AML-193 (cell line): ENCODE measurements around the gene KRTAP10-9.
"Not testable (repeated sequence)": the region's sequence is repeated elsewhere in the genome, so short reads cannot be mapped to it uniquely, and the experiment has no call there.

Source experiments
- DNase-seq, 2 experiments: peaks; one replicate each; lab custom pipeline; 2025; lab: John Stamatoyannopoulos, UW

The KRTAP10-9 gene

GRCh38 chr21:44640761-44641160 lies 13.9 kb downstream of the KRTAP10-9 start:
- no peak for DNase-seq

DNA sequence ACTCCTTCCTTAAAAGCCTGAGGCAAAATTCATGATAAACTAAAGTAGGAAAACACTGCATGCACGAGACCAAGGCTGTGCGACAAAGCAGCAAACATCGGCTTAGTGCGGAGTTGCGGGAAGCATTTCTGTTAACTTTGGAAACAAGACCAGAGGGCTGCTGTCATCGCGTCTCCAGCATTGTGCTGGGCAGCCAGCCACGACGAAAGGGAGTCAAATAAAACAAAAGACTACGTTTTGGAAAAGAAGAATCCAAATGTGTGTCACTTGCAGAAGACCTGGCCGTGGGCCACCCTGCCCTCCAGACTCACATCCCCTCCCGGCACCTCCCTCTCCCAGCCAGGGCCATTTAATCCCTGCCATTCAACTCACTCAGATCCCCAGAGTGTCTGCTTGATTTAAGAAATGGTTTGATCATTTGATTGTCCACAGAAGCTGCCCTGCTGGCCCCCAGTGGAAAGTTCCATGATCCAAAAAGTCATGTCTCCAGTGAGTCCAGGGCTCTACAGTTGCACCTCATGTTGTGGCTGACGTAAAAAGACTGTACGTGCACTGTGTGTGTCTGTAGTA lies 16.9 kb downstream of the KRTAP10-9 start:
- DNase-seq = no peak

DNA sequence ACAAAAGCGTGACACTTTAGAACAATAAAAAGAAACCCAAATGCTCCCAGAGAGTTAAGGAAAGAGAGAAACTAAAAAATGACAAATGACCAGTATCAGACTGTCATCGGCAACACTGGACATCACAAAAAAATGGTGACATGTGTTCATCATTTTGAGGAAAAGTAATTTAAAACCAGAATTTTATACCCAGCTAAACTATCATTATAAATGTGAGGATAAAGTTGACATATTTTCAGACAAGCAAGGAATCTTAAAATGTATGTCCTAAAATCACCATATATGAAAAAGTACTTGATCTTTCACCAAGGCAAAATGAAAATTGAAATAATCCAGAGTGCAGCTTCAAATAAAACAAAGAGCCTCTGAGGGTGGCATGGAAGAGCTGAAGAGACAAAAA lies 18.0 kb downstream of the KRTAP10-9 start:
- no peak for DNase-seq

- not testable (repeated sequence) for DNase-seq
These were observed 19.7 kb downstream of the KRTAP10-9 start, which contains the start of gene KRTAP10-11 for GRCh38 chr21:44646366-44647221. Gene KRTAP10-11 (plus strand): TSS chr21:44646414. CDS start chr21:44646459, 45 bp downstream.

DNA sequence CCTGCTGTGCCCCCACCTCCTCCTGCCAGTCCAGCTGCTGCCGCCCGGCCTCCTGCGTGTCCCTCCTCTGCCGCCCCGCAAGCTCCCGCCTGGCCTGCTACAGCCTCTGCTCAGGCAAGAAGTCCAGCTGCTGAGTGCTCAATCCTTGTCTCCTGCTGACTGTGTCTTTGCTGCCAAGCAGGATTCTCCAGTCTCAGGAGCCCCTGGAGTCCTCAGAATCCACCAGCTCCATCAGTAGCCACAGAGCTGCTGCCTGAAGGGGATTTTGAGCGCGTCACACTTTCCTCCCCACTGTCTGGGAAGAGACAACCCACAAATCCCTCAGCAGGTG lies 20.3 kb downstream of the KRTAP10-9 start:
- DNase-seq = no peak

DNA sequence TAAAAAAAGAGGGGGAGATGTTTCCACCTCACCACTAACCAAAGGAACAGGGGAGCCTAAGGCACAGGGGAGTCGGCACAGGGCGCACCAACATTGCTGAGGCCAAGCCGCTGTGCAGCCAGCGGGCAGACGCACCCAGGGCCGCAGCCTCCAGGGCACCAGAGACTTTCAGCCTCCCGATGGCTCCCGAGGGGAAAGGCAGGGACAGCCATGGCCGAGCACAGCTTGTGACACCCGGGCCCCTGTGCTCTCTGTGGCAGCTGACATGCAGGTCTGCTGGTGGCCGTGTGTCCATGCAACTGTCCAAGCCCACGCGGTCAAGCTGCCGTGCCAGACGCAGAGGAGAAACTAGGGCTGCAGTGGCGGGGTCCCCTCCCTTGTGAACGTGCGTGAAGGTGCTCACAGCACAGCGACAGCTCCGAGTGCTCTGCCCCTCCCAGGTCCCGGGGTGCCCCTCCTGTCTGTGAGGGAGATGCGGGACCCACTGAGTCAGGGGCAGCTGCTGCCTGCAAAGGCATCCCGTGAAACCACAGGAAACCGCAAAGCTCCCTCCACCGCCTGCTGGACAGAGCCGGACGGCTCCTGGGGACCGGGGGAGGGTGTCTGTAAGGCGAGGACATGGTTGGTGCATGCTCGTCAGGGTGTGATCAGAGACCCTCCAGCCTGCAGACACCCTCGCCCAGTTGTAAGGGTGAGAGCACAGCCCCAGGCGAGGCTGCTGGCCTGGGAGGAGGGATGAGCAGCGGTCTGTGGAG lies 21.8 kb downstream of the KRTAP10-9 start:
- no peak for DNase-seq

GRCh38 chr21:44649521-44650100 lies 22.7 kb downstream of the KRTAP10-9 start:
- DNase-seq = no peak

DNA sequence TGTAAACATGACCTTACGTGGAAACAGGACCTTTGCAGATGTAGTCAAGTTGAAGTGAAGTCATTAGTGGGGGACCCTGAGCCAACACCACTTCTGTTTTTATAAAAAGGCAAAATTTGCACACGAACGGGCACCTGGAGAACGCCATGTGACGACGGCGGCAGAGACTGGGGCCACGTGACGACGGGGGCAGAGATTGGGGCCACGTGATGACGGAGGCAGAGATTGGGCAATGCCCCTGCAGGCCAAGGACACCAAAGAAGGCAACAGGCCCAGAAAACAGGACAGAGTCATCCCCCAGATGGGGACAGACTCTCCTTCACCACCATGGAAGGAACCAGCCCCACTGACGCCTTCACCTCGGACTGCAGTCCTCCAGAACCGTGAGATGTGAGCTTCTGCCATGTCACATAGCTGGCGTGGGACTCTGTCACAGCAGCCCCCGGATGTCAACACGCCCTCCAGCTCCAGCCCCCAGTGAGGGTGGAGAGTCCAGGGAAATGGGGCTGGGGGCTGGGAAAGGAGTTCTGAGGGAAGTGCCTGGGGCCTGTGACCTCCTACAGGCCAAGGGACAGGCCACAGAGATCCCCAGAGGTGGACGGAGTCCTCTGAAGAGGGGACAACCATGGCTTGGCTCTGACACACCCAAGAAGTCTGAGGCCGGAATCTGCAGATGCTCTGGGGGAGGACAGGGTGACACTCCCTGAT lies 23.5 kb downstream of the KRTAP10-9 start:
- no peak for DNase-seq

- no peak for DNase-seq
These were observed 24.2 kb downstream of the KRTAP10-9 start for GRCh38 chr21:44650973-44651675.

- no peak for DNase-seq
These were observed 26.2 kb downstream of the KRTAP10-9 start for GRCh38 chr21:44653123-44653522.

DNA sequence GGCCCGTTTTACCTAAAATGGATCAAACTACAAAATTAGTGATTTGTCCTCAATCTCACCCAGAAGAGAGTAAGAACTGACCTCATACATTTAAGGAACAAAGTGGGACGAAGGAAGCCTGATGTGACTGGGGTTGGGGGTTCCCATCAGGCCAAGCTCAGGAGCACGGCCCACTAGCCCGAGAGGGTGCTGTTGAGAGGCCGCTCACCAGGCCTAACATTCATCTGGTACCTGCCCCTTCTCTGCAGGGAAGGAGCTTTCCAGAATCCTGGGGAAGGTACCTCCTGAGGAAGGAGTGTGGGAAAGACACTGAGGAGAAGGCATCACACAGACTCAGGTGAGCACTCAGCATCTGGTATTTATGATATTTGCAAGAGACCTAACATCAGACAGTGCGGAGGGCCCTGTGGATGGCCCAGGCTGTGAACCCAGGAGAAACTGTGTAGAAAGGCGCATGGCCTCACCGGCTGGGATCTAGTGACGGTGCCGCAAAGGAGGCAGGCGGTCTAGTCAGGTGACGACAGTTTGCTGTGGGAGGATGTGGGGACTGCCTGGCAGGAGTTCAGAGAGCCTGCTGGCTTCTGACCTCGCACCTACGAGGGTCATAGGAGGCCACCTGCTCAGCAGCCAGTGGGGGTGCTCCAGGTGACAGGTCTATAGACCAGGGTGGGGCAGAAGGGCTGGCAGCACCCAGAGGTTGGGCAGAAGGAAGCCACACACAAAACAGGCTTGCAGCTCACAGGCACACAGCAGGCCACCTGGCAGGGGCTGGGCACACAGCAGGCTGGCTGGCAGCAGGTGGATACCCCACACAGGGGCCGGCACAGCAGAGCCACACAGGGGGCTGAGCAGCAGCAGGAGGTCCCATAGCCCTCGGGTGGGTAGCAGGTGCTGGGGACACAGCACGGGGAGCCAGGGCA lies 27.0 kb downstream of the KRTAP10-9 start:
- DNase-seq = no peak

GRCh38 chr21:44654576-44655175 lies 27.8 kb downstream of the KRTAP10-9 start, which contains the start of gene KRTAP12-4:
Gene KRTAP12-4 (minus strand): TSS chr21:44654659. CDS start chr21:44654614, 45 bp downstream.
- no peak for DNase-seq

DNA sequence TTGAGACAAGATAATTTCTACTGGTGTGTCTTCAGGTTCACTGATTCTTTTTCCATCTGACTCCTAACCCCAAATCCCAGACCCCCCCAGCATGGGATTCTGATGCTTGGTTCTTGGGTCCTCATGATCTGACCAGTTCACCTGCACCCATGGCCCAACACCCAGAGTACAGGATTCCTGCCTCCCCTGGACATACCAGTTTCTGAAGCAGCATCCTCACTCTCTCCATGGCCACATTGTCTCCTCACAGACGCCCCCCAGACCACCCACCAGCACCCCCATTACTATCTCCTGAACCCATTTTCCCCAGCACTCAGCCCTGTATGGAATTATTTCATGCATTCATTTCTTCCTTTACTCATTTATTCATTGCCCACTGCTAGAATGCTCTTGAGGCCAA lies 30.0 kb downstream of the KRTAP10-9 start:
- DNase-seq = no peak

DNA sequence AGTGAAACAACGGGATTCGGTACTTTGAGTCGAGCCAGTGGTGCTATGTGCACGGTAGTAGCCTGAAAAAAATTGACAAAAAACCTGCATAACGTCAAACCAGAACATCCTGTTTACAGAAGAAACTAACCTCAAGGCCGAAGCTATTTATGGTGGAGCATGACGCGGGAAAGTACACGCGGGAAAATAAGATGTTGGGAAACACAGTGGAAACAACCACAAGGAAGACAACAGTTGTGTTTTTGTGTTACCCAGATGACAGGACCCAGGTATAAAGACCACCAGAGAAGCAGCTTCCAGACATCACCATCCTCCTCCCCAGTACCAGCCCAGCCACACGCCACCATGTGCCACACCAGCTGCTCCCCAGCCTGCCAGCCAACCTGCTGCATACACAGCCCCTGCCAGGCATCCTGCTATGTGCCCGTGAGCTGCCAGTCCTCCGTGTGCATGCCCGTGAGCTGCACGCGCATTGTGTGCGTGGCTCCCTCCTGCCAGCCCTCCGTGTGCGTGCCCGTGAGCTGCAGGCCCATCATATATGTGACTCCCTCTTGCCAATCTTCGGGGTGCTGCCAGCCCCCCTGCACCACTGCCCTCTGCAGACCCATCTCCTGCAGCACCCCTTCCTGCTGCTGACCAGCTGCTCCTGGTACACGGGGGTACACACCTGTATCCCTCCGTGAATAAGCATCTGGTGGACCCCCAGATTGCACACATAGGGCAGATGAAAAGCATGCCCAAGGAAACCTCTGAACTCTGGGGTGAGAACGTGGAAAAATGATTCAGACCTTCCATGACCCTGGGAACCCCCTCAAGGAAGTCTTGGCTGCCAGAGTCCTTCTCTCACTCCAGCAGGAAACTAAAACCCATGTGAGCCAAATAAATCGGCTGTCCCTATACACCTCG lies 31.0 kb downstream of the KRTAP10-9 start, which contains the start of gene KRTAP12-3:
KRTAP12-3 (plus strand) TSS at position 298 of the 906 bp plus-strand sequence; CDS start at position 346, 48 bp downstream.
- no peak for DNase-seq

DNA sequence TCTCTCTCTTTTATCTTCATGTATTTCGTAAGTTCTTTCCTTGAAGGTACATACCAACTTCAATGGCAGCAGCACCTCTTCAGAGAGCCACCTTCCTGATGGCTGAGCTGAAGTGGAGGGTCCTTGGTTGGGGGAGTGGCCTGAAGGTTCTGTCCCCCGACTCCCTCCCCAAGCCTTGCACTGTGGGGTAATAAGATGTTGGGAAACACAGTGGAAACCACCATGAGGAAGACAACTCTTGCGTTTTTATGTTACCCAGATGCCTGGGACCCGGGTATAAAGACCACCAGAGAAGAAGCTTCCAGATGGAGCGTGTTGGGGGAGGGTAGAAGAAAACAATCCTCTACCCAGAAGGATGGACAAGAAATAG lies 31.6 kb downstream of the KRTAP10-9 start:
- no peak for DNase-seq

DNA sequence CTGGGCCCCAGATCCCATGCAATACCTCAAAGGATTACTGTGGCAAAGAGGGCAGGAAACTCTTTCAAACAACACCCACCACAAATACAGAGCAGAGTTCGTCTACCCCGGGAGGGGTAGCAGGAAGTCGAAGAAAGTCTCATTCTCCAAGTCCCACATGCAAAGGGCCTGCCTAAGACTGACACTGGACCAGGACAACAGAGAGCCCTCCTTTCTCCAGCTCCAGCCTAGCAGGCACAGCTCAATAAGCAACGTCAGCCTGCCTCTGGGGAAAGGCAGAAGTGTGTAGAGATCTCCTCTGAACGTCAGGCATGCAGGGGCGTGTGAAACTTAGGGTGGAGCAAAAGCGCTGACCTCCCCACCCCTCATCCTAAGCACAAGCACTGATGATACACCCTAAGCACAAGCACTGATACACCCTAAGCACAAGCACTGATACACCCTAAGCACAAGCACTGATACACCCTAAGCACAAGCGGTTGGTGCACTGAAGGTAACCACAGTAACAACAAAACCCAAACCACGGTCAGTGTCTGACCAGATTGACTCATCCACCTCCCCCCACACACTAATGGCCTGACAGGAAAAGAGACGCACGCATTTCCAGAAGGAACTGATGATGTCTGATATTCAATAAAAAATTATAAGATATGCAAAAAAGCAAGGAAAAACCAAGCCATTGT lies 32.2 kb downstream of the KRTAP10-9 start:
- no peak for DNase-seq

GRCh38 chr21:44661567-44661966 lies 34.7 kb downstream of the KRTAP10-9 start:
- not testable (repeated sequence) for DNase-seq

- DNase-seq = no peak
These were observed 37.8 kb downstream of the KRTAP10-9 start for GRCh38 chr21:44664691-44665090.
